Neural progenitor cell (in vitro differentiated cells): ENCODE results near the gene GSDMA.

Experiments used
- EZH2phosphoT487 ChIP-seq: fragments of 200-600 bp; sonication (generic); IDR thresholded peaks from 2 replicates; pipeline ENCODE4 v1.6.1; 2017; ENCODE audit warnings: antibody characterized with exemption
- TF ChIP-seq, protein P1 (sequence below): fragments of 200-600 bp; sonication (generic); IDR thresholded peaks from 2 replicates; pipeline ENCODE4 v1.5.1; 2017; ENCODE audit warnings: antibody characterized with exemption, mild to moderate bottlenecking

- TF ChIP-seq, protein P1, sequence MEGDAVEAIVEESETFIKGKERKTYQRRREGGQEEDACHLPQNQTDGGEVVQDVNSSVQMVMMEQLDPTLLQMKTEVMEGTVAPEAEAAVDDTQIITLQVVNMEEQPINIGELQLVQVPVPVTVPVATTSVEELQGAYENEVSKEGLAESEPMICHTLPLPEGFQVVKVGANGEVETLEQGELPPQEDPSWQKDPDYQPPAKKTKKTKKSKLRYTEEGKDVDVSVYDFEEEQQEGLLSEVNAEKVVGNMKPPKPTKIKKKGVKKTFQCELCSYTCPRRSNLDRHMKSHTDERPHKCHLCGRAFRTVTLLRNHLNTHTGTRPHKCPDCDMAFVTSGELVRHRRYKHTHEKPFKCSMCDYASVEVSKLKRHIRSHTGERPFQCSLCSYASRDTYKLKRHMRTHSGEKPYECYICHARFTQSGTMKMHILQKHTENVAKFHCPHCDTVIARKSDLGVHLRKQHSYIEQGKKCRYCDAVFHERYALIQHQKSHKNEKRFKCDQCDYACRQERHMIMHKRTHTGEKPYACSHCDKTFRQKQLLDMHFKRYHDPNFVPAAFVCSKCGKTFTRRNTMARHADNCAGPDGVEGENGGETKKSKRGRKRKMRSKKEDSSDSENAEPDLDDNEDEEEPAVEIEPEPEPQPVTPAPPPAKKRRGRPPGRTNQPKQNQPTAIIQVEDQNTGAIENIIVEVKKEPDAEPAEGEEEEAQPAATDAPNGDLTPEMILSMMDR, result no peak
- no peak for TF ChIP-seq EZH2phosphoT487
Observed at GRCh38 chr17:39966771-39967170, 4.0 kb downstream of the GSDMA start.
